Thymus (tissue), 11 donors: ENCODE results near the gene BBC3. TPM values are rescaled to one million over a fixed set of nuclear protein-coding genes. Genes with fewer than 3 reads are reported as not detected.
A peak's percentile ranks its signal among the peaks of the same experiment; 100 is the strongest.

ENCODE experiments used
- DNase-seq, 9 donors: peaks; one replicate each; pipeline ENCODE4 v3.0.0-alpha.2; 2013; ENCODE audit warnings: low spot score in 9 of 9, low read depth in 6 of 9, missing footprints in 1 of 9
- H3K27ac ChIP-seq, 2 donors: one replicate each; pipeline ENCODE4 v1.5.1; 2013; ENCODE audit warnings: control low read depth in 1 of 2, low read depth in 1 of 2, low read length in 1 of 2, mild to moderate bottlenecking in 1 of 2, moderate library complexity in 1 of 2
- H3K27me3 ChIP-seq, 2 donors: one replicate each; pipeline ENCODE4 v1.5.1; 2013; ENCODE audit warnings: low read length in 1 of 2; ENCODE audit not compliant: control insufficient read depth in 2 of 2, insufficient read depth in 1 of 2
- H3K36me3 ChIP-seq, 2 donors: one replicate each; pipeline ENCODE4 v1.5.1; 2013; ENCODE audit warnings: low read length in 1 of 2, mild to moderate bottlenecking in 1 of 2, moderate library complexity in 1 of 2; ENCODE audit not compliant: control insufficient read depth in 2 of 2, insufficient read depth in 2 of 2
- H3K4me1 ChIP-seq, 2 donors: one replicate each; pipeline ENCODE4 v1.5.1; 2013; ENCODE audit warnings: low read length in 2 of 2; ENCODE audit not compliant: control insufficient read depth in 2 of 2, insufficient read depth in 2 of 2
- H3K4me3 ChIP-seq, 2 donors: one replicate each; pipeline ENCODE4 v1.5.1; 2013; ENCODE audit warnings: low read length in 2 of 2, control low read depth in 1 of 2, mild to moderate bottlenecking in 1 of 2
- H3K9me3 ChIP-seq, 2 donors: one replicate each; pipeline ENCODE4 v1.5.1; 2013; ENCODE audit warnings: low read length in 1 of 2, mild to moderate bottlenecking in 1 of 2; ENCODE audit not compliant: control insufficient read depth in 2 of 2, insufficient read depth in 1 of 2
- WGBS: extraction: QIAGEN DNeasy Blood & Tissue Kit; methylation state at CpG from one replicate; pipeline ENCODE4 v1.1.7; 2013; 5-methylcytosine and 5-hydroxymethylcytosine counted together
- polyA plus RNA-seq: library from polyadenylated mRNA; stranded (reverse); fragments of 200-250 nt; gene quantifications from one replicate; pipeline ENCODE4 v1.2.3, GENCODE V29; 2013
- total RNA-seq: library from RNA; stranded (reverse); fragments of 120-200 nt; gene quantifications from one replicate; pipeline ENCODE4 v1.2.4, GENCODE V29; 2013
- donor health status: healthy.

Gene BBC3
- total and polyA plus RNA-seq, 2 donors: 5.8 to 15.1 TPM

- DNase-seq: no peak
- peaks cover 17 to 25% of the 10 kb centered on the region in 2 donors for H3K4me1 ChIP-seq
- peaks cover 0 to 4% of the 10 kb centered on the region in 2 donors for H3K27me3 ChIP-seq
- H3K4me3 ChIP-seq: peak overlapping the region; percentile 64 to 81
- 44% methylated on average over 42 of the region's 42 CpGs for WGBS
- H3K9me3 ChIP-seq: no peaks in the 10 kb centered on the region
- peak overlapping the region; percentile 69 to 99 for H3K27ac ChIP-seq
- H3K36me3 ChIP-seq: peaks cover 23 to 27% of the 10 kb centered on the region in 2 donors
These were observed 41.7 kb upstream of the BBC3 start for GRCh38 chr19:47272448-47273312.

GRCh38 chr19:47271949-47272348 lies 41.0 kb upstream of the BBC3 start:
- H3K4me3 ChIP-seq: no peak overlapping the region
- 84% methylated on average over 6 of the region's 6 CpGs for WGBS
- no peak overlapping the region for H3K27ac ChIP-seq
- H3K36me3 ChIP-seq: peaks cover 27 to 30% of the 10 kb centered on the region in 2 donors
- DNase-seq: no peak
- peaks cover 17 to 25% of the 10 kb centered on the region in 2 donors for H3K4me1 ChIP-seq
- no peaks in the 10 kb centered on the region for H3K9me3 ChIP-seq
- H3K27me3 ChIP-seq: peaks cover 0 to 4% of the 10 kb centered on the region in 2 donors

GRCh38 chr19:47270408-47270807 lies 39.4 kb upstream of the BBC3 start:
- DNase-seq: no peak
- Histone ChIP-seq H3K36me3 (peaks cover 32 to 41% of the 10 kb centered on the region in 2 donors), H3K27me3 (peaks cover 0 to 3% of the 10 kb centered on the region in 2 donors), H3K9me3 (no peaks in the 10 kb centered on the region), H3K27ac (no peak overlapping the region), H3K4me1 (peaks cover 14 to 16% of the 10 kb centered on the region in 2 donors), H3K4me3 (no peak overlapping the region)
- WGBS: 98% methylated on average over 10 of the region's 10 CpGs

- no peaks in the 10 kb centered on the region for H3K27me3 ChIP-seq
- no peaks in the 10 kb centered on the region for H3K9me3 ChIP-seq
- H3K27ac ChIP-seq: no peak overlapping the region
- WGBS: 97% methylated on average over 7 of the region's 7 CpGs
- H3K4me3 ChIP-seq: no peak overlapping the region
- H3K36me3 ChIP-seq: peaks cover 34 to 47% of the 10 kb centered on the region in 2 donors
- peaks cover 8 to 12% of the 10 kb centered on the region in 2 donors for H3K4me1 ChIP-seq
- no peak for DNase-seq
These were observed 38.6 kb upstream of the BBC3 start for GRCh38 chr19:47269596-47269995.

GRCh38 chr19:47268028-47268427 lies 37.0 kb upstream of the BBC3 start:
- H3K27ac ChIP-seq: no peak overlapping the region
- peaks cover 5 to 8% of the 10 kb centered on the region in 2 donors for H3K4me1 ChIP-seq
- no peaks in the 10 kb centered on the region for H3K27me3 ChIP-seq
- H3K4me3 ChIP-seq: no peak overlapping the region
- DNase-seq: no peak
- WGBS: 90% methylated on average over 6 of the region's 6 CpGs
- no peaks in the 10 kb centered on the region for H3K9me3 ChIP-seq
- H3K36me3 ChIP-seq: peaks cover 42 to 54% of the 10 kb centered on the region in 2 donors

- 97% methylated on average over 14 of the region's 14 CpGs for WGBS
- Histone ChIP-seq H3K27ac (no peak overlapping the region), H3K4me1 (peaks cover 0 to 1% of the 10 kb centered on the region in 2 donors), H3K36me3 (peaks cover 43 to 54% of the 10 kb centered on the region in 2 donors), H3K4me3 (no peak overlapping the region), H3K27me3 (no peaks in the 10 kb centered on the region), H3K9me3 (no peaks in the 10 kb centered on the region)
- no peak for DNase-seq
These were observed 36.4 kb upstream of the BBC3 start for GRCh38 chr19:47267350-47267759.

GRCh38 chr19:47266401-47266941 lies 35.5 kb upstream of the BBC3 start:
- no peak overlapping the region for H3K27ac ChIP-seq
- WGBS: 97% methylated on average over 21 of the region's 21 CpGs
- H3K4me3 ChIP-seq: no peak overlapping the region
- no peak for DNase-seq
- H3K27me3 ChIP-seq: no peaks in the 10 kb centered on the region
- peaks cover 40 to 57% of the 10 kb centered on the region in 2 donors for H3K36me3 ChIP-seq
- H3K9me3 ChIP-seq: no peaks in the 10 kb centered on the region
- H3K4me1 ChIP-seq: no peaks in the 10 kb centered on the region

- no peak overlapping the region for H3K4me3 ChIP-seq
- WGBS: 97% methylated on average over 30 of the region's 30 CpGs
- no peaks in the 10 kb centered on the region for H3K27me3 ChIP-seq
- H3K4me1 ChIP-seq: no peaks in the 10 kb centered on the region
- no peak for DNase-seq
- no peak overlapping the region for H3K27ac ChIP-seq
- peaks cover 42 to 59% of the 10 kb centered on the region in 2 donors for H3K36me3 ChIP-seq
- H3K9me3 ChIP-seq: no peaks in the 10 kb centered on the region
These were observed 33.6 kb upstream of the BBC3 start for GRCh38 chr19:47264629-47265028.
